C4-2B (cell line): ENCODE measurements around the gene FZD10.

Experiments
- CTCF ChIP-seq: fragments of 450-650 bp; conservative IDR thresholded peaks from 2 replicates; pipeline ENCODE4 v1.5.1; 2017; ENCODE audit warnings: mild to moderate bottlenecking
- ZFX ChIP-seq: fragments of 450-650 bp; IDR thresholded peaks from 2 replicates; pipeline ENCODE4 v1.6.1; 2017

- no peak for TF ChIP-seq CTCF
- no peak for TF ChIP-seq ZFX
These were observed 5.5 kb upstream of the FZD10 start for GRCh38 chr12:130156652-130157275.
